Esophagus squamous epithelium (tissue), 4 donors: Measurements from ENCODE around the gene CDK8.

Experiments used
- POLR2A ChIP-seq, 4 donors: fragments of 450-650 bp; IDR thresholded peaks; one replicate each; pipeline ENCODE4 v1.6.1; 2017; ENCODE audit warnings: antibody characterized with exemption in 4 of 4, mild to moderate bottlenecking in 4 of 4, moderate library complexity in 3 of 4
- TF ChIP-seq, protein P1 (sequence below), 6 experiments: fragments of 450-650 bp in 4 of 6; fragments of 200-600 bp in 2 of 6; sonication (generic) in 2 of 6; IDR thresholded peaks; one replicate each; pipeline ENCODE4 v1.5.1; 2016 to 2019; ENCODE audit warnings: antibody characterized with exemption in 6 of 6, mild to moderate bottlenecking in 4 of 6, moderate library complexity in 4 of 6

GRCh38 chr13:26335158-26335557 is 81.2 kb downstream of the CDK8 start:
- TF ChIP-seq, protein P1, sequence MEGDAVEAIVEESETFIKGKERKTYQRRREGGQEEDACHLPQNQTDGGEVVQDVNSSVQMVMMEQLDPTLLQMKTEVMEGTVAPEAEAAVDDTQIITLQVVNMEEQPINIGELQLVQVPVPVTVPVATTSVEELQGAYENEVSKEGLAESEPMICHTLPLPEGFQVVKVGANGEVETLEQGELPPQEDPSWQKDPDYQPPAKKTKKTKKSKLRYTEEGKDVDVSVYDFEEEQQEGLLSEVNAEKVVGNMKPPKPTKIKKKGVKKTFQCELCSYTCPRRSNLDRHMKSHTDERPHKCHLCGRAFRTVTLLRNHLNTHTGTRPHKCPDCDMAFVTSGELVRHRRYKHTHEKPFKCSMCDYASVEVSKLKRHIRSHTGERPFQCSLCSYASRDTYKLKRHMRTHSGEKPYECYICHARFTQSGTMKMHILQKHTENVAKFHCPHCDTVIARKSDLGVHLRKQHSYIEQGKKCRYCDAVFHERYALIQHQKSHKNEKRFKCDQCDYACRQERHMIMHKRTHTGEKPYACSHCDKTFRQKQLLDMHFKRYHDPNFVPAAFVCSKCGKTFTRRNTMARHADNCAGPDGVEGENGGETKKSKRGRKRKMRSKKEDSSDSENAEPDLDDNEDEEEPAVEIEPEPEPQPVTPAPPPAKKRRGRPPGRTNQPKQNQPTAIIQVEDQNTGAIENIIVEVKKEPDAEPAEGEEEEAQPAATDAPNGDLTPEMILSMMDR (IDR thresholded peaks at IDR 0.05): no peak
- no peak for TF ChIP-seq POLR2A (IDR thresholded peaks at IDR 0.05)
